ENCODE data around the gene COX6B1. TPM values are rescaled to one million over a fixed set of nuclear protein-coding genes. Genes with fewer than 3 reads are reported as not detected.
A peak's percentile ranks its signal among the peaks of the same experiment; 100 is the strongest.
"Not testable (repeated sequence)": the region's sequence is repeated elsewhere in the genome, so short reads cannot be mapped to it uniquely, and the experiment has no call there.

Gene COX6B1
- total RNA-seq, 1 donor from 2014 or later = 370 TPM

DNA sequence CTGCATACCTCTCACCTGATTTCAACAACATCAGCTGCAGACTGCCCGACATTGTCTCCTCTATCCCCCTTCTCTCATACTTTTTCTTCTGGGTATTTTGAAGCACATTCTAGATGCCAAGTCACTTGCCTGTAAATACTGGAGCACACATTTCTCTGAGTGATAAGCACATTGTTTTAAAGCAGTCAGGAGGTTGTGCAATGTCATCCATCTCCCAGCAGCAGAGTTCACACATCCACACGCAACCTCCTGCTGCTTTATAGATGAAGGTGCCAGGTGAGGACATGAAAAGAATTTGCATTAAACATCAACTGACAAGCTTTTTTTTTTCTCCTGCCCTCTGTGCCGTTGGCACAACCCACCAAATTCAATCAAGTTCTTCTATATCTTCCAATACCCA is 23.7 kb downstream of the COX6B1 start:
- H3K27me3 Mint-ChIP-seq (ENCODE audit: unreplicated experiment) = peaks cover 18% of the 10 kb centered on the region
- TF ChIP-seq, protein P1, sequence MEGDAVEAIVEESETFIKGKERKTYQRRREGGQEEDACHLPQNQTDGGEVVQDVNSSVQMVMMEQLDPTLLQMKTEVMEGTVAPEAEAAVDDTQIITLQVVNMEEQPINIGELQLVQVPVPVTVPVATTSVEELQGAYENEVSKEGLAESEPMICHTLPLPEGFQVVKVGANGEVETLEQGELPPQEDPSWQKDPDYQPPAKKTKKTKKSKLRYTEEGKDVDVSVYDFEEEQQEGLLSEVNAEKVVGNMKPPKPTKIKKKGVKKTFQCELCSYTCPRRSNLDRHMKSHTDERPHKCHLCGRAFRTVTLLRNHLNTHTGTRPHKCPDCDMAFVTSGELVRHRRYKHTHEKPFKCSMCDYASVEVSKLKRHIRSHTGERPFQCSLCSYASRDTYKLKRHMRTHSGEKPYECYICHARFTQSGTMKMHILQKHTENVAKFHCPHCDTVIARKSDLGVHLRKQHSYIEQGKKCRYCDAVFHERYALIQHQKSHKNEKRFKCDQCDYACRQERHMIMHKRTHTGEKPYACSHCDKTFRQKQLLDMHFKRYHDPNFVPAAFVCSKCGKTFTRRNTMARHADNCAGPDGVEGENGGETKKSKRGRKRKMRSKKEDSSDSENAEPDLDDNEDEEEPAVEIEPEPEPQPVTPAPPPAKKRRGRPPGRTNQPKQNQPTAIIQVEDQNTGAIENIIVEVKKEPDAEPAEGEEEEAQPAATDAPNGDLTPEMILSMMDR (IDR thresholded peaks at IDR 0.05) = no peak
- no peaks in the 10 kb centered on the region for H3K36me3 Mint-ChIP-seq (ENCODE audit: unreplicated experiment)
- no peaks in the 10 kb centered on the region for H3K9me3 Mint-ChIP-seq (ENCODE audit: unreplicated experiment)
- no peak overlapping the region for H3K27ac Mint-ChIP-seq (ENCODE audit: unreplicated experiment)
- no peak overlapping the region for H3K4me3 Mint-ChIP-seq (ENCODE audit: unreplicated experiment)
- H3K4me1 Mint-ChIP-seq (ENCODE audit: unreplicated experiment) = peaks cover 8% of the 10 kb centered on the region
- no peak for DNase-seq (ENCODE audit: extremely low spot score, unreplicated experiment)

DNA sequence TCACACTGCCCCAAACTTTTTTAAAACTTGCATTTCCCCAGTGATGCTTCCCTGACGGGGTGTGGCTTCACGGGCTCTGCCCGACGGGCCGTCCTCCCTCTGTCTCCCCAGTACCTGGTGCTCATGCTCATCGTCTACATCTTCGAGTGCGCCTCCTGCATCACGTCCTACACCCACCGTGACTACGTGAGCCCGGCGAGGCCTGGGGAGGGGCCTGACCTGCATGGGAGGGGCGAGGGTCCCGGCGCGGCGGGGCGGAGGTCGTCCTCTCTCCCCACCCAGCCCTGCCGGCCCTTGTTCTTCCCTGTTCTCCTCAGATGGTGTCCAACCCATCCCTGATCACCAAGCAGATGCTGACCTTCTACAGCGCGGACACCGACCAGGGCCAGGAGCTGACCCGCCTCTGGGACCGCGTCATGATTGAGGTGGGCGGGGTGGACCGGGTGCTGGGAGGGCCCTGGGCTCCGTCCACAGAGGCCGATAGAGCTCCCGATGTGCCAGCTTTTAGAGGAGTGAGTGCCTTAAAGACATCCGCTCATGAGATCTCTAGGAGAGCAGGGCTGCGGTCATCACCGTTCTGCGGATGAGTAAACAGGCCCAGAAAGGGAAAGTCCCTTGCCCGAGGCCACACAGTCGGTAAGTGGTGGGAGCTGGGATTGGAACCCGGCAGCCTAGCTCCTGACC is 25.1 kb downstream of the COX6B1 start:
- TF ChIP-seq, protein P1 (IDR thresholded peaks at IDR 0.05) = no peak
- Mint-ChIP-seq H3K9me3 (ENCODE audit: unreplicated experiment) (no peaks in the 10 kb centered on the region), H3K36me3 (ENCODE audit: unreplicated experiment) (no peaks in the 10 kb centered on the region), H3K27me3 (ENCODE audit: unreplicated experiment) (peaks cover 18% of the 10 kb centered on the region), H3K27ac (ENCODE audit: unreplicated experiment) (peak overlapping the region; percentile 39), H3K4me1 (ENCODE audit: unreplicated experiment) (peaks cover 8% of the 10 kb centered on the region), H3K4me3 (ENCODE audit: unreplicated experiment) (peak overlapping the region; percentile 73)
- no peak for DNase-seq (ENCODE audit: extremely low spot score, unreplicated experiment)

DNA sequence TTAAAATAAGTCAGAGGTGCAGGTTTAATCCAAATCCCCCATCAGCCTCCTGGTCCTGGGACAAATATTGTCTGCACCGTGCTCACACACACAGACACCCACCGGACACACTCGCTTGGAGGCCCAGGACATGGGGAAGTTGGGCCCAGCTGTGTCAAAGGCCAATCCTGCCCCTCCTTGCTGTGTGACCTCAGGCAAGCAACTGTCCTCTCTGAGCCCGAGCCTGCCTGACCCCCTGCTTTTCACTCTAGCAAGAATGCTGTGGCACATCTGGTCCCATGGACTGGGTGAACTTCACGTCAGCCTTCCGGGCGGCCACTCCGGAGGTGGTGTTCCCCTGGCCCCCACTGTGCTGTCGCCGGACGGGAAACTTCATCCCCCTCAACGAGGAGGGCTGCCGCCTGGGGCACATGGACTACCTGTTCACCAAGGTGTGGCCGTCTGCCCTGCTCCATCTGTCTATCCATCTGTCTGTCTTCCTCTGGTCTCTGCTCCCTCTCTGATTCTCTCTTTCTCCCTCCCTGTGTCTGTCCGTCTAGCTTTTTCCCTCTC is 27.5 kb downstream of the COX6B1 start:
- DNase-seq (ENCODE audit: extremely low spot score, unreplicated experiment) = no peak
- TF ChIP-seq, protein P1 (IDR thresholded peaks at IDR 0.05) = no peak
- Mint-ChIP-seq H3K27ac (ENCODE audit: unreplicated experiment) (no peak overlapping the region), H3K4me1 (ENCODE audit: unreplicated experiment) (peaks cover 8% of the 10 kb centered on the region), H3K27me3 (ENCODE audit: unreplicated experiment) (peaks cover 8% of the 10 kb centered on the region), H3K36me3 (ENCODE audit: unreplicated experiment) (no peaks in the 10 kb centered on the region), H3K9me3 (ENCODE audit: unreplicated experiment) (no peaks in the 10 kb centered on the region), H3K4me3 (ENCODE audit: unreplicated experiment) (no peak overlapping the region)

DNA sequence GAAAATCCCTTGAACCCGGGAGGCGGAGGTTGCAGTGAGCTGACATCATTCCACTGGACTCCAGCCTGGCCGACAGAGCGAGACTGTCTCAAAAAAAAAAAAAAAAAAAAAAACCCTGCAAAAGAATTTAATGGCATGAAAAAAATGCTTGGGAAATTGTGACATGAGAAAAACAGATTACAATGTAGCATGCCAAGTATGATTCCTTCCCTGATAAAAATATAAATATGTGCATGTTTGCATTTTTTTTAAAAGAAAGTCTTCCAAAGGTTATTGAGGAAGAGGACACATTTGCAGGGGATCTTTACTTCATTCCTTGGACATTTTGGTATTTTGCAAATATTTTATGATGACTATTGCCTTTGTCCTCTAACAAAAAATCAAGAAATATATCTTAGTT is 41.7 kb downstream of the COX6B1 start:
- H3K4me1 Mint-ChIP-seq (ENCODE audit: unreplicated experiment) = no peaks in the 10 kb centered on the region

DNA sequence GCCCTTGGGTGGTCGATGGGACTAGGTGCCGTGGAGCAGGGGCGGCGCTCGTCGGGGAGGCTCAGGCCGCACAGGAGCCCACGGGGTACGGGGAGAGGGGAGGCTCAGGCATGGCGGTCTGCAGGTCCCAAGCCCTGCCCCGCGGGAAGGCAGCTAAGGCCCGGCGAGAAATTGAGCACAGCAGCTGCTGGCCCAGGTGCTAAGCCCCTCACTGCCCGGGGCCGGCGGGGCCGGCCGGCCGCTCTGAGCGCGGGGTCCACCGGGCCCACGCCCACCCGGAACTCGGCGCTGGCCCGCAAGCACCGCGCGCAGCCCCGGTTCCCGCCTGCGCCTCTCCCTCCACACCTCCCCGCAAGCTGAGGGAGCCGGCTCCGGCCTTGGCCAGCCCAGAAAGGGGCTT is 43.0 kb downstream of the COX6B1 start:
- H3K9me3 Mint-ChIP-seq (ENCODE audit: unreplicated experiment); DNase-seq (ENCODE audit: extremely low spot score, unreplicated experiment); H3K36me3 Mint-ChIP-seq (ENCODE audit: unreplicated experiment); H3K27me3 Mint-ChIP-seq (ENCODE audit: unreplicated experiment); H3K4me3 Mint-ChIP-seq (ENCODE audit: unreplicated experiment); H3K4me1 Mint-ChIP-seq (ENCODE audit: unreplicated experiment); H3K27ac Mint-ChIP-seq (ENCODE audit: unreplicated experiment): not testable (repeated sequence)

More for the DNA sequence above, 41.7 kb downstream of the COX6B1 start:
- Mint-ChIP-seq H3K27me3 (ENCODE audit: unreplicated experiment) (peaks cover 6% of the 10 kb centered on the region), H3K9me3 (ENCODE audit: unreplicated experiment) (no peaks in the 10 kb centered on the region), H3K36me3 (ENCODE audit: unreplicated experiment) (no peaks in the 10 kb centered on the region), H3K4me3 (ENCODE audit: unreplicated experiment) (no peak overlapping the region), H3K27ac (ENCODE audit: unreplicated experiment) (no peak overlapping the region)
- TF ChIP-seq, protein P1 (IDR thresholded peaks at IDR 0.05) = no peak
- DNase-seq (ENCODE audit: extremely low spot score, unreplicated experiment) = no peak

Data from osteocyte (in vitro differentiated cells).